ENCODE measurements around the gene OR2AE1. TPM values are rescaled to one million over a fixed set of nuclear protein-coding genes. Genes with fewer than 3 reads are reported as not detected.

OR2AE1 gene
- total RNA-seq, 1 experiment from 2014 or later, result not detected

GRCh38 chr7:99840136-99840869, 36.5 kb downstream of the OR2AE1 start:
- no peak for DNase-seq
- CTCF ChIA-PET, result no interaction called here

GRCh38 chr7:99839287-99840021, 37.4 kb downstream of the OR2AE1 start:
- no TSS peak for BruUV-seq (replicated peaks)
- Histone ChIP-seq H4K20me1 (ENCODE audit: insufficient read depth) (peaks cover 3% of the 10 kb centered on the region; the same call in 1 of the 2 replicates), H3K36me3 (ENCODE audit: low read depth) (no peaks in the 10 kb centered on the region), H3K79me2 (ENCODE audit: low read depth) (no peaks in the 10 kb centered on the region), H3K9me2 (ENCODE audit: insufficient read depth) (no peaks in the 10 kb centered on the region), H3K27ac (no peak overlapping the region), H3K27me3 (ENCODE audit: insufficient read depth, low read depth) (no peaks in the 10 kb centered on the region), H3K4me2 (no peak overlapping the region), H3F3A (ENCODE audit: insufficient read depth, low read depth) (no peaks in the 10 kb centered on the region), H3K4me3 (no peak overlapping the region), H3K4me1 (replicated peaks; ENCODE audit: insufficient read depth) (peaks cover 4% of the 10 kb centered on the region; the same call in 1 of the 2 replicates), H3K9me3 (ENCODE audit: insufficient read depth, low read depth) (no peaks in the 10 kb centered on the region; the same call in 1 of the 2 replicates), H2AFZ (no peak overlapping the region)
- DNase-seq, result peak in 1 of 2 experiments; percentile 9
- ChIA-PET CTCF (no interaction called here), POLR2A (ENCODE audit: unreplicated experiment) (interaction anchor here (0.6 kb wide), 2 partner anchors 340 to 470 kb away, joined by 3 to 12 read pairs; no protein-coding TSS in a partner anchor)
- intact Hi-C loops (cut with micrococcal nuclease; ENCODE audit: unreplicated experiment), result loop anchor here (2.0 to 5.0 kb wide), 2 partner anchors 222 to 277 kb away; partner anchors contain the start of gene ZSCAN25
- TF ChIP-seq CTCF (conservative IDR thresholded peaks at IDR 0.05), result no peak
- TF ChIP-seq EZH2 (IDR thresholded peaks at IDR 0.05; ENCODE audit: low read depth), result no peak

More at GRCh38 chr7:99840136-99840869, 36.5 kb downstream of the OR2AE1 start:
- Histone ChIP-seq H4K20me1 (ENCODE audit: insufficient read depth) (peaks cover 3% of the 10 kb centered on the region; the same call in 1 of the 2 replicates), H3K27ac (no peak overlapping the region), H3K79me2 (ENCODE audit: low read depth) (no peaks in the 10 kb centered on the region), H3K4me1 (replicated peaks; ENCODE audit: insufficient read depth) (peaks cover 4% of the 10 kb centered on the region; the same call in 1 of the 2 replicates), H3K4me2 (no peak overlapping the region), H2AFZ (no peak overlapping the region), H3F3A (ENCODE audit: insufficient read depth, low read depth) (no peaks in the 10 kb centered on the region), H3K9me2 (ENCODE audit: insufficient read depth) (no peaks in the 10 kb centered on the region), H3K36me3 (ENCODE audit: low read depth) (no peaks in the 10 kb centered on the region), H3K9me3 (ENCODE audit: insufficient read depth, low read depth) (no peaks in the 10 kb centered on the region; the same call in 1 of the 2 replicates), H3K4me3 (no peak overlapping the region), H3K27me3 (ENCODE audit: insufficient read depth, low read depth) (no peaks in the 10 kb centered on the region)
- BruUV-seq (replicated peaks), result no TSS peak
- TF ChIP-seq CTCF (conservative IDR thresholded peaks at IDR 0.05), result no peak
- no peak for TF ChIP-seq EZH2 (IDR thresholded peaks at IDR 0.05; ENCODE audit: low read depth)
- intact Hi-C loops (cut with micrococcal nuclease; ENCODE audit: unreplicated experiment), result no loop called here
- POLR2A ChIA-PET (ENCODE audit: unreplicated experiment), result interaction anchor here (0.6 to 0.7 kb wide), 4 partner anchors 341 to 561 kb away, joined by 3 to 12 read pairs (median 3); no protein-coding TSS in a partner anchor

All from PC-9 (cell line).